DLD1 (cell line): ENCODE data around the gene PTPN1.

ENCODE experiments used
- in situ Hi-C: cut with HindIII; loops from 2 replicates; pipeline ENCODE4 v1.10.0; 2017; ENCODE audit warnings: low sequenced_read_pairs

PTPN1 gene

DNA sequence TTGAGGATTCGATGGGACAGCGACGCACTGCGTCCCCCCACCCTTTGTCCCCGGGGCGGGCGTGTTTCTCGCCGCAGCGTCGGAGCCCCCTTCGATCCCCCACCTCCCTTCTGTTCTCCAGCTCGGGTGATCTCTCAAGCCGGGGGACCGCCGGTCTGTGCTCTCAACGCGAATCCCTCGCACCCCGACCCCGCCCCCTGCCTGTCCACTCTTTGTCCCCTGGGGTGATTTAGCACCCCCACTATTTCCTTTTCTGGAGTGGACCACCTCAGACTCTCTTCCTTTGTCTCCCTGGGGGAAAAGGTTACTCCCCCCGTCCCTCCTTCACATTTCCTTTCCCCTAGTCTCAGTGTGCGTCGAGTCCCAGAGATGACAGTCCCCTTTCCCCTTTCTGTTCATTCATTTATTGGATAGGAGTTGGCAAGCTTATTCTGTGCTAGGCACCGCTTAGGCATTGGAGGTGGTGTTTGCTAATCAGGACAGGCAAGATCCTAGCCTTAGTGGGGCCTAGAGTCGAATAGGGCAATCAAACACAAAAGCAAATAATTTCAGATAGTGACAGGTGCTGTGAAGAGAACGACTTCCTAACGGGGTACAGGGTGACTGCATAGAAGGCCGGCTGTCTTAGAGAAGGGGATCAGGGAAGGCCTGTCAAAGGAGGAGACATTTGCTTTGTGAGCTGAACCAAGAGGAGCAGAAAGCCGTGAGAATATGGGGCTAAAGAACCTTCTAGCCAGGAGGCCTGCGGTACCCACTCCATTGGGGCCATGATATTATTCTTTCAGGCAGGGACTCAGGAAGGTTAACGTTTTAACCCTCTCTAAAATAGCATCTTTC, 741 bp downstream of the PTPN1 start:
- in situ Hi-C loops = loop anchor here (5.0 to 25.0 kb wide), 2 partner anchors 51 to 226 kb away; partner anchors contain the start of gene PARD6B

DNA sequence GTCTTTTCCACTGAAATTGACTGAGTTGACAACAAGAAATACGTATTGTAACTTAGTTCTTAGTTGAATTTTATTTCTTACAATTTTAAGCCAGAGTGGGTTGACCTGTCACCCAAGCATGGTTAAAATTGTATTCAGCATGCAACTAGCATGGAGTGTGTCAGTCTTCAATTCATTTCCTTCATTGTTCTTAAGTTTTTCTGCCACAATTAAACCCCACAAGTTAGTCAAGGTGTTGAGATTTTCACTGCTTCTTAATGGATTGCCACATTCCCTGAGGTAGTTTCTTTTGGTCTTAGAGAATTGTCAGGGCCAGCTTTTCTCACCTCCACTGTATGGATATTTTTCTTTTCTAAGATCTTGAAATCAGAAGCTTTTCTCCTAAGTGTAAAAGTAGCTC, 2.1 kb downstream of the PTPN1 start:
- in situ Hi-C loops = loop anchor here (5.0 to 25.0 kb wide), 2 partner anchors 50 to 225 kb away; partner anchors contain the start of gene PARD6B

DNA sequence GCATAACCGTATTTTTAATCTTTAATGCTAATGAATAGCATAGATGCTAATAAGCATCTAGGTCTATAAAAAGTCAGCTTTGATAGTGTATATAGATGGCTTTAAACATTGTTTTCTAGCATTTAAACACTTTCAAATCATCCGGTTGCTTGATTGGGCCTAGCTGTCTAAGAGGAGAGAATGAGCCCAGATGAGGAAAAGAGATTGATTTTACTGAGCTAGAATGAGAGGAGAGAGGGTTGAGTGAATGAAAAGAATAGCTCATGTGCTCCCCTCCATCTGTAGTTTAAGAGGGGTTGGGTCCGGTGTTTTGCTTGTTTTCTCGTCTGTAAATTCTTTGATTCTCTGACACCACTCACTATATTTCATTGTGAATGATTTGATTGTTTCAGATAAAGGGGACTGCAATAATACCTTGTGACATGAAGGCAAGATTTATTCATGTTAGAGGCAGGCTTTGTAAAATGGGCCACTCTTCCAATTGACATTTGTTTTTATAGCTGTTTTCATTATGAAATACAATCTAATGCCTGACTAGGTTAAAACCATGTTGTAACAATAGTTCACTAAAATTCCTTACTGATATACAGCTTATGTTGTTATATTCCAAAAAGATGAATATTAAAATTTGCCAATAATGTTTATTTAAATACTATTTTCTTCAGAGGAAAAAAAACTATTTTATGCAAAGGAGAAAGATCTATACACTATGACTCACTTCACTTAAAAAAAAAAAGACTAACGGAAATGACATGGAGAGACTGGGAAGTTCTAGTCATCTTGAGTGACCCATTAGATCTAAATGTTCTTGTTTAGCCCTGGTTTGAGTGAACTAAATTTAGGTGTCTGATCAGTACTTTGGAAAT, 3.2 kb downstream of the PTPN1 start:
- in situ Hi-C loops = loop anchor here (5.0 to 25.0 kb wide), 2 partner anchors 49 to 224 kb away; partner anchors contain the start of gene PARD6B

DNA sequence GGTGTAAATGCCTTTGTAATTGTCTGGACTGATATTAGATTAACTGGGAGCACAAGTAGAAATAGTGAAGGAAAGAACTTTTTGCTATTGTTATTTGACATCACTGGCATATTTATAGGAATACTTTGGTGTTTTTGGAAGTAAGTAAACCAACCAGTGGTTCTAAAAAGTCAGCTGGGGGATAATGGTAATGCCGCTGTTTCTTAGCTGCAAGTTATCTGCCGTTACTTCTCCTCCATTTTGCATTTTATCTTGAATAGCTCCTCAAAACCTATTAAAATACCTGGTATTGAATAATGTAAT, 3.8 kb downstream of the PTPN1 start:
- in situ Hi-C loops = loop anchor here (5.0 to 25.0 kb wide), 2 partner anchors 48 to 223 kb away; partner anchors contain the start of gene PARD6B

DNA sequence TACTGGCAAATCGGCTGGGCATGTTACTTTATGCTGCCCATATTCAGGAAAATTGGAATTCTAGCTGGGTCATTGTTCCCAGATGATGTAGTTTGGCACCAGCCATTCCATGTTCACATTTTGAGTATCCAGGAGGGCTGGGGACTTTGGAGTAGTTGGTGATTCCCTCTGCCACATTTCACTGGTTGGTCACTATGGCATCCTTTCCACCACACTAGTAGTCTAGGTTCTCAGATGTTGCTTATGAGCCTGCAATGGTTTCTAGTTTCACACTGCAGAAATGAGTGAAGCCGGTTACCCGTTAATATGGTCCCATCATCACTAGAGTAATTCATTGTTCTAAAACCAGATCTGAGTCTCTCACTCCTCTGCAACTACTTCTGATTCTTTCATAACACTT, 4.6 kb downstream of the PTPN1 start:
- in situ Hi-C loops = loop anchor here (5.0 to 25.0 kb wide), 2 partner anchors 48 to 223 kb away; partner anchors contain the start of gene PARD6B

DNA sequence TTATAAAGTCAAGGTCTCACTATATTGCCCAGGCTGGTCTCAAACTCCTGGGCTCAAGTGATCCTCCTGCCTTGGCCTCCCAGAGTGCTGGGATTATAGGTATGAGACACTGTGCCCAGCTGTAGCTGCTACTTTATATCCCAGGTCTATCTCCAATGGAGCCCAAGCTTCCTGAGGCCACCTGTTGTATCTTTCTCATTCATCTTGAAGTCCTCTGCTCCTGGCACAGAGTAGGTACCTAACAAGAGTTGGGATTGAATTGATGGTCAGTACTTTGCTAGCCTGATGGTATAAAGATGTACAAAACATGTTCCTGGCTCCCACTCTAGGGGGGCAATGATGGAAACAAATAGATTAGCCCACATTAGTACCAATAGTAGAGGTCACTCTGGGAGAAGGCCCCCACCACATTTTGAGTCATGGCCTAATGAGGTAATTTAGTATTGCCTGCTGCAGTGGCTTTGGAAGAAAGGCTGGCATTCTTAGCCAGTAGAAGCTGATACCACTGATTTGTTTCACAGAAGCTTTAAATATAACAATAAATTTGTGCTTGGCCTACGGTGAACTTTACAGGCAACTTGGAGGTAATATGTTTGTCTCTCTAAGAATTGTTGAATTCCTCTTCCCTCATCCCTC, 5.4 kb downstream of the PTPN1 start:
- in situ Hi-C loops = loop anchor here (25.0 kb wide), 1 partner anchor 222 kb away; the partner anchor contains the start of gene PARD6B

DNA sequence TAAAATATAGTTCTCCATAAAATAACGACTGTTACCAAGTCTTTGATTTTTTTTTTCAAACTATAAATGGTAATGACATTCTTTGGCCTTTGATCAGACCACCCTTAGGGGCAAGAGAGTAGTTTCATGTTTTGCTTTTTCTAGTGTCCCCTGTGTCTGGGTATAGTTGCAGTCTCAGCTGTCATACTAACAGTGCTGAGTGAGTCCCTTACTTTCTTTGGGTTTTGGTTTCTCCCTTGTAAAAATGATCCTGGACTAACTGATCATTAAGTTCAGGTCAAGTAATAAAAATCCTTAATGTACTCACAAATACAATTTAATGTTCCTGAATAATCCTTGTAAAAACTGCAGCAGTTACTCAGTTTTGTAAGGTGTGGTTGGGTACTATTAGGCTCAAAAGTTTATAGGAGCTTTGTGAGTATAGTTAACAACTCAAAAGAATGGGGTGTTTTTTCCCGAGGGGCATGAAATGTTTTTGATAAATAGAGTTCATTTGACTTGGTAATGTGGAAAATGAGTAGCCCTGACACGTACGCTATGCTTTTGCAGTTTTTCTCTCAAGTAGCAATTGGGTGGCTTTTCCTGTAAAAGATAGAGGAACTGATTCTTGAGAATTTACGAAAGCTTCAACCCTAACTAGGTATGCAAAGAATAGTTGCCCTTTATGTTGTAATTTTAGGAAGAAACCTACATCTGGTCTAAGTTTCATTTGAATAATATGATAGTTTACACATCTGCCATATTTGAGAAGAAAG, 6.2 kb downstream of the PTPN1 start:
- in situ Hi-C loops = loop anchor here (25.0 kb wide), 1 partner anchor 221 kb away; the partner anchor contains the start of gene PARD6B

DNA sequence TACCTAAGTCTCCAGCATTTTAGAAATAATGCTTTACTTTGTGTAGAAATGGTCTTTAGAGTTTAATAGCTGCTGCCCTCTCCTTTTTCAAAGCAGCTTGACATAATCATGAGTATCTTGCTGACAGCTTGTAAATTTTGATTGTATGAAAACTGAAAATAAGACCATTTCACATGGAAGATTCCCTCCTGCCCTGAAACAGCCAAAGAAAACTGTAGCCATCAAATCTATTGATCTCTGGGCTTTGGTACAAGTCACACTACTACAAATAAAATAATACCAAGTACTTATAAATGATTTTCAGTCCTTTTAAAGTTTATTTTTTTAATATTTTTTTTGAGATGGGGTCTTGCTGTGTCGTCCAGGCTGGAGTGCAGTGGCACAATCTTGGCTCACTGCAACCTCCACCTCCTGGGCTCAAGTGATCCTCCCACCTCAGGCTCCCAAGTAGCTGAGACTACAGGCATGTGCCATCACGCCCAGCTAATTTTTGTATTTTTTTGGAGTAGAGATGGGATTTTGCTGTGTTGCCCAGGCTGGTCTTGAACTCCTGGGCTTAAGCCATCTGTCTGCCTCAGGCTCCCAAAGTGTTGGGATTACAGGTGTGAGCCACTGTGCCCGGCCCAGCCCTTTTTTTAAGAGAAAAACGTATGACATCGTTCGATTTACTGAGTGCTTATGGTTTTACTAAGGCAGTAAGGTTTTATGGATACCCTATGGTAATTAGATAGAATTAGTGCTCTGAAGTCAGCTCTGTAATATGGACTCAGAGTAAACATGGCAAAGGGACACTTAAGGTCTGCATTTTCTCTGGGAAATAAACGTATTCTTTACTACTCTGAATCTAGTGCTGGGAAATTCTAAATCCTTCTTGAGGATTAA, 7.0 kb downstream of the PTPN1 start:
- in situ Hi-C loops = loop anchor here (25.0 kb wide), 1 partner anchor 220 kb away; the partner anchor contains the start of gene PARD6B

DNA sequence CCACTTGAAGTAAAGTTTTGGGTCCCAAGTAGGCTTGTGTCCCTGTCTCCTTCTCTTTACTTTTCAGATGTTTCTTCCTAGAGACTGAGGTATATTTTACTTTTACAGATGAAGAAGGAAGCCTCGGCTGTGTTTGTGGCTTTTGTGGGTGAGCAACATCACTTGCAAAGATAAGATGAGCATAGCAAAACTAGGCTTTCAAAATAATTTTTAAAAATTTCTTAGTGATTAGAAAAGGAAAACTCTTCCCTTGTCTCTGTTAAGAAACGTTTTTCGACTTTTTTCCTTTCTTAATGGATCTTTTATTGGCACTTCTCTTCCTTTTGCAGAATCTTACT, 7.6 kb downstream of the PTPN1 start:
- in situ Hi-C loops = loop anchor here (25.0 kb wide), 1 partner anchor 220 kb away; the partner anchor contains the start of gene PARD6B

DNA sequence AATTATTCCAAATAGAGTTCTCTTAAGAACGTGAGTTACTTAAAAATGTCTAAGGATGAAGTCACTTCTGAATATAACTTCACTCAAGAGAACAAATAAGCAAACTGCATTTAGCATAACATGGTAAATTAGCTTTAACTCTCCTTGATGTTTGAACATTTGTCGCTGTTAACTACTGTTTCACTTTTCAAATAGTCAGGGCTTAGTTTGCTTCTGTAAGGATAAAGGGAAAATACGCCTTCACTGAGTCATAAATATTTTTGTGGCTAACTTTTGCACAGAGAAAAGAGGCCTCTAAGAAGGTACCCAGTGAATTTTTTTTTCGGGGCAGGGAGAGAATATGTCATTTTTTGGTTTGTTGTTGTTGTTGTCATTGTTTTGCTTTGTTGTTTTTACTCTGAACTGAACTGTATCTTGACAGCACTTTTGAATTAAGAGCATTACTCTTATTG, 8.1 kb downstream of the PTPN1 start:
- in situ Hi-C loops = loop anchor here (25.0 kb wide), 1 partner anchor 219 kb away; the partner anchor contains the start of gene PARD6B

DNA sequence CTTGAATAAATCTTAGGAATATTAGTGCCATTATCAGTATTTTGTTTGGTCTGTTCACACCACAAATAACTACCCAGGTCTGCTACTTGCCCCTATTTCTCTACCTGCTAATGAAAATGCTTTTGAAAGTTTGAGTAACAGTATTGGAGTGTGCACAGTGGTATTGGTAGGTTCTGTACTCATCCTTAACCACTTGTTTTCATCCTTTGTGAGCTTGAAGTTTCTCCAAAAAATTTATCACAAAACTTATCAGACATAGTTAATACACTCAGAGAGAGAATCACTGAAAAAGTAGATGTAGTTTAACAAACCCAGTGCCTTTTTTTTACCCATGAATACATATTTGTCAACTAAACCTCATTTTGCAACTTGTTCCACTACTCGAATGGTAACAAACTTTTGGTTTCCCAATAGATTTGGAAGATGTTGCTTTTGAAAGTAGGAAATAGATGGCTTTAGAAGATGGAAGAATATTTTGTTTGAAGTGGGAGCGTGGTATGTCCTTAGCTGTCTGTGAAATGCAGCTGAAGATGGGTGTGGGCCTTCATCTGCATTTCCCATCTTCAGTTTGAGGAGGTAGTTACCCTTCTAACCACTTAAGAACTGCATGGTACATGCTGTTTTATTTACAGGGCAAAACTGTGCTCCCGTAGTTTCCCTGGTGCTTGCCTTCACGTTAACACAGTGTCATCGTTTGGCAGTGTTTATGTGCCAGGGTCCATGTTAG, 9.0 kb downstream of the PTPN1 start:
- in situ Hi-C loops = loop anchor here (25.0 kb wide), 1 partner anchor 218 kb away; the partner anchor contains the start of gene PARD6B

DNA sequence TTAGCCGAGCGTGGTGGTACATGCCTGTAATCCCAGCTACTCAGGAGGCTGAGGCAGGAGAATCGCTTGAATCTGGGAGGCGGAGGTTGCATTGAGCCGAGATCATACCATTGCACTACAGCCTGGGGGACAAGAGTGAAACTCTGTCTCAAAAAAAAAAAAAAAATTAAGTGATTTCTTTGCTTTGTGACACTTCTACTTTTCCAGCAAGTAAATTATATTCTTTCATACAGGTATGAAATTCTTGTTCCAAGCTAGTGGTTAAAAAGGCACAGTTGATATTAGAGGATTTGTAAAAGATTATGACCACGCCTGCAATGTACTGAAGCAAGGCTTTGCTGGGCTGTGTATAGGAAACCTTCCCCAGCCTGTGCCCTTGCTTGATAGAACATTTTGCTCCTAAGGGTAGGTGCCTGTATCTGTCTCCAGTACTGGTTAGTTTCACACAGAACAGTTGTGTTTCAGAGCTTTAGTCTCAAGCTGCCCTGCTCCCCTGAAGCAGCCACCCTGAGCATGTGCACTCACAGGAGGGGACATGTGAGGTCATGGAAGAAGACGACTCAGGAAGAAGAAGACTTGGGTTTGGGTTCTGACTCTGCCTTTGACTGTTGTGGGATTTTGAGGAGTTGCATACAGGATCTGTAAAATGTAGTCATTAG, 10.2 kb downstream of the PTPN1 start:
- in situ Hi-C loops = loop anchor here (25.0 kb wide), 1 partner anchor 217 kb away; the partner anchor contains the start of gene PARD6B

DNA sequence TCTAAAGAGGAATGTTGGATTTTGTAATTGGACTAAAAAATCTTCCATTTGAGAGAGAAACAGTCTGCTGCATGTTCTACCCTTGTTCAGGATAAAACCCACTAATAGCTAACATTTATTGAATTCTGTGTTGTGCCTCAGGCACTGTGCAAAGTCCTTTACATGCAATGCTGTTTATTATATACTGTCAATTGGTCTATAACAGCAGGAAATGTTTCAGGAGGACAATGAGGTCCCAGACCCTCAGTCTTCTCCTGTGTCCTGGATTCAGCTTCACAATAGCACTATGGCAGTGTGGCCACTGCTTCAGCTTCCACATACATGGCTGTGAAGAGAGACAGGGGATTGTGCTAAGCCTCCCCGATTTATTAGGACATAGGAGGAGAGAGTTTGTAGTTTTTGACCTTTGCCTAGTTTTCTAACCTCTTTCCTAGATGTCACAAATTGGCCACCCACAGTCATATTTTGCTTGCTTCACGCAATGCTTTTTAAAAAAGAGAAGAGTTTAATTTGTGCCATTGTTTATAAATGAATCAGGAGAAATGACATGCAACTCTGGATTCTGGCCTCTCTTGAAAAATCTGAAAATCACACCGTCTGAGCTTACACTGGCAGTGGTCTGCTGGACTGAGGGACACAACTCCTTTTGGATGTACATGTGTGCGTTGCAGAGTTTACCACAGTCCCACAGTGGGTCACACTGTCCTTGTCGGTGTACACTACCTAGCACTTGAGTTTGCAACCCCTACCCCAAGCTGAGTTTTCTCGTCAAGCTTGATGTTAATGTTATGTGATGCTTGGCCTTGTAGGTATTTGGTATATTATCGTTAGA, 11.3 kb downstream of the PTPN1 start:
- in situ Hi-C loops = loop anchor here (25.0 kb wide), 1 partner anchor 216 kb away; the partner anchor contains the start of gene PARD6B

DNA sequence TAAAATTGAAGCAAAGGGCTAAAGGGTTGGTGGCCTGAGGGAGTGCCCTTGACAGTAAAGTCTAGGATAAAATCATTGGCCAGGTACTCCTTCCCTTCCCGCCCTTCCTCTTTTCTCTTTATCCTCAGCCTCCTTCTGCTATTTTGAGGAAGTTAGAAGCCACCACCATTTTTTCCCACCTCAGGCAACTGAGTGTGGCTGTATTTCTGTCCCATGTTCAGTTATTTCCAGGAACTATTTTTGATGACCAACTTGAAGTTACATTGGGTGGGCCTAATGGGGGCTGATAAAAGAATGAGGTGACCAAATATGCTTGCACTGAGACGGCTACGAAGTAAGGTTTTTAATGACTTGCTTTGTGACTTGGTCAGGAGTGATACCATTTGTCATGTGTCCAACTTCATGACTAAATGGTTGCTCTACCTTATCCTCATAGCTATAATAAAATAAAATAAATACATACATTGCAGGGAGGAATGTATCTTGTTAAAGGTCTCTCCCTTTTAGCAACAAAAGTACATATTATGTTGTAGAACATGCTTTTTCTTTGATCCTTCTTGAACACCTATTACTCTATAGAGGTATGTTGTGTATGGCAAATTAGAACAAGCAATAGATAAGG, 12.0 kb downstream of the PTPN1 start:
- in situ Hi-C loops = loop anchor here (25.0 kb wide), 1 partner anchor 215 kb away; the partner anchor contains the start of gene PARD6B

DNA sequence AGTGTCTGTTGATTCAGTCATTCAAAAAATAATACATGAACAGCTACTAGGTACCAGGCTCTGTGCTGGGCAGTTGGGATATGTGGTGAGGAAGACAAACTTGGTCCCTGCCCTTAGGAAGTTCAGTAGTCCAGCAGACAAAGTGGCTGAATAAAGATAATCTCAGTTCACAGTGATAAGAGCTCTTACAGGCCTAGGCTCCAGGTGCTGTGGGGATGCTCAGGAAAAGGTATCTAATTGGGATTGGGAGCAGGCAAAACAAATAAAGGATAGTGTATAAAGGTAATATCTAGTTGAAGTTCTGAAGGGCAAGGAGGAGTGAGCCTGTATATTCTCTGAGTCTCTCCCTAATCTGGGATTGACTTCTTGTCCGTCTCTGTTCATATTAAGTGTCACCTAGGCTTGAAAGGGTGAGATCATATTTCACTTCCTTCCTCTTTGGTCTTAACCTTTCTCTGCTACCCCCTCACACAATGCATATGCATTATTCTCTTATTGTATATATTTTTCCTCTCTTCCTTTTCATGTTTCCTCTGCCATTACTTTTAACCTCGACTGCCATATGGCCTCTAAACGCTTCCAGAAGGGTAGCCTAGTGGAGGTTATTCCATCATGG, 13.5 kb downstream of the PTPN1 start:
- in situ Hi-C loops = loop anchor here (25.0 kb wide), 1 partner anchor 214 kb away; the partner anchor contains the start of gene PARD6B

DNA sequence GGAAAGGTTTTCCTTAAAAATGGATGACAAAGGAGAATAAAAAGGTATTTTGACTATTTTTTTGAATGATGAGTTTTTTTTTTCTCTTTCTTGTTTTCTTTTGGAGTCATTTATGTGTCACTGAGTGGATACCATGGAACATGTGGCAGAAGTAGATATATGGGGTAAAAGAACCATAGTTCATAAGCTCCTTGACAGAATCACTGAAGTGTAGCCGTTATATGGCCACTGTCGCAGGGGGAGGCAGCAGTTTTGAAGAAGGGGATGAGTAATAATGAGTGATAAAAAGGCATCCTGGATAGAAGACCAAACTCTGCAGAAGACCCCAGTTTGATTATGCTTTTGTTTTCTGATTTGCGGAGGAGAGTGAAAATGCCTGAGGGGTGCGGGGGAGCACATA, 15.5 kb downstream of the PTPN1 start:
- in situ Hi-C loops = no loop called here
